Stimulated activated CD4-positive, alpha-beta T cell treated with anti-CD3 and anti-CD28 coated beads, TNF-alpha, amount 100 ng/mL, for 24 hours (primary cell): ENCODE results near the gene RFNG.

ENCODE experiments used
- DNase-seq, 3 experiments: peaks; one replicate each; pipeline ENCODE4 v3.0.0-alpha.2; 2020; ENCODE audit warnings: low read depth in 3 of 3

Gene RFNG

DNA sequence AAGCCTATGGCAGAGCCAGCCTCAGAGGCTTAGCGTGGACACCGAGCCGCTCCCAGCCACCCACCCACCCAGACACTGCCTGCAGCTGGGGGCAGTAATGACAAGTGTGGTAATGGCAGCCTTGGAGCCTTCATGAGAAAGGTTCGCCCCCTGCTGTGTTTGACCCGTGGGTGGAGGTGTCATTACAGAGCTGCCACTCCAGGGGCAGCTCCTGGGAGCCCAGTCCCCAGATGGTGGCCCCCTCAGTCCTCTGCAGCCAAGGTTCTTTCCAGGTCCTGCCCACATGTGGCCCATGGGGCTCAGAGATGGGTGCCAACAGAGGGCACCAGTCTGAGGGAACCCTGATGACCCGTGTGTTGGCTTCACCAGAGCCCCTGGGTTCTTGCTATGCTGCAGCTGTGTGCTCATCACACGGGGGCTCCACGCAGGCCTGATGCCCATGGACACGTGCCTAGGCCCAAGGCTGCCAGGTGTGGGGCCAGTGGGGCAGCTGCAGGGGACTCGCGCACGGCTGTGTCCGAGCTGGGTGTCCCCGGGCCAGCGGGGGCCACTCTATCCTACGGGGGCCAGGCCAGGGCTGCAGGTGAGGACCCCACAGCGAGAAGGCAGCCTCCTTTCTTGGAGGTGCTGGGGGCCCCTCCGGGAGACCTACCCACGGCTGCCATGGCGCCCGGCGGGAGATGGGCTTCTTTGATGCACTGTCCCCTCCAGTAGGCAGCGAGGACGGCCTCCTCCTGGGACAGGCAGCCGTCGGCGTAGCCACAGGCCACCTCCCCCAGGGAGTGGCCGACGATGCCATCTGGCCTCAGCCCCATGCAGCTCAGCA, 38.3 kb upstream of the RFNG start:
- no peak for DNase-seq

GRCh38 chr17:82088838-82089722, 37.5 kb upstream of the RFNG start:
- DNase-seq = no peak

GRCh38 chr17:82087961-82088837, 36.6 kb upstream of the RFNG start:
- no peak for DNase-seq

- no peak for DNase-seq
Observed at GRCh38 chr17:82086941-82087906, 35.6 kb upstream of the RFNG start.

GRCh38 chr17:82085931-82086764, 34.5 kb upstream of the RFNG start:
- no peak for DNase-seq

- DNase-seq = no peak
Observed at GRCh38 chr17:82085031-82085861, 33.6 kb upstream of the RFNG start.

GRCh38 chr17:82084373-82085030, 32.9 kb upstream of the RFNG start:
- no peak for DNase-seq

GRCh38 chr17:82083533-82084359, 32.1 kb upstream of the RFNG start:
- no peak for DNase-seq

DNA sequence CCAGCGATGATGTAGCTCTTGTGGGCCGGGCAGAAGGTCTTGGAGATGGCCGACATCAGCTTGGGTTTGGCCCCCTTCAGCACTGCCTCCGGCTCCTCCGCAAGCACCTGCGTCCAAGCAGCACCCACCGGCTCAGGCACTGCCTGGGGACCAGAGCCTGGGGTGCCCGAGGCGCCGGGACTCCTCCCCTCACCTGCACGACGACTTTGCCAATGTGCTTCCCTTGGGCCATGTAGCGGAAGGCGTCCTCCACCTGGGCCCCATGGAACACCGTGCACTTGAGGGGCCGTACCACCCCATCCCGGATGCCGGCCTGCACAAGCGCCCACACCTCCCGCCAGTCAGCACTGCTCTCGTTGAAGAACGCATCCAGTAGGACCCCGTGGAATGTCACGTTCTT, 31.4 kb upstream of the RFNG start:
- no peak for DNase-seq

- no peak for DNase-seq
Observed at GRCh38 chr17:82082456-82082855, 30.8 kb upstream of the RFNG start.

DNA sequence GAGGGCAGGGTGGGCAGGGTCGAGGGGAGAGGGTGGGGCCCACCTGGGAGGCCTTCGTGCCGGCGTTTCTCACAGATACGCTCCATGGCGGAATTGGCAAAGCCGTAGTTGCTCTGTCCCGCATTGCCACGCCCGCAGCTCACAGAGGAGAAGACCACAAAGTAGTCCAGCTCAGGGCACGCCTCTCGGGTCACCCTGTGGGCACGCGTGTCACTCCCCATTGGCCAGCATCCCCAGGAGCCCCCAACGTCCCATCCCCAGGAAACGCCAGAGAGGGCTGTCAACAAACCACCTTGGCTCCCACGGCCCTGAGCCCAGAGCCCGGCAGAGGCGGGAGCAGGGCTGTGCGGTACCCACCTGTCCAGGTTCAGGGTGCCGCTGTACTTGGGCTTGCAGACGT, 30.4 kb upstream of the RFNG start:
- DNase-seq = no peak

DNA sequence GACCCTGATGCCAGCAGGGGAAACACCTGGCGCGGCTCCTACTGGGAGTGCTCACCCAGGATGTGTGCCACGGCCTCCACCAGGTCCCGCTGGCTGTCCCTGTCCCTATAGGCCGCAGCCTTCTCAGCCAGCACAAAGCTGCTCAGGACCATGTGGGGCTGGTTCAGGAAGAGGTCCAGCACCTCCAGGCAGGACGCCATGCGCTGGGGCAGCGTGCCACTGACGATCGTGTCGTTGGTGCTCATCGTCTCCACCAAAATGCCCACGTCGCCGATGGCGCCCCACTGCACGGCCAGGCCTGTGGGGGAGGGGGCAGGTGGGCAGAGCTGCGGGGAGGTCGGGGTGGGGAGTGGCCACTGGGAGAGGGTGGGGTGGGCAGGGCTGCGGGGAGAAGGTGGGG, 29.9 kb upstream of the RFNG start:
- no peak for DNase-seq

- no peak for DNase-seq
Observed at GRCh38 chr17:82080789-82081464, 29.3 kb upstream of the RFNG start.

DNA sequence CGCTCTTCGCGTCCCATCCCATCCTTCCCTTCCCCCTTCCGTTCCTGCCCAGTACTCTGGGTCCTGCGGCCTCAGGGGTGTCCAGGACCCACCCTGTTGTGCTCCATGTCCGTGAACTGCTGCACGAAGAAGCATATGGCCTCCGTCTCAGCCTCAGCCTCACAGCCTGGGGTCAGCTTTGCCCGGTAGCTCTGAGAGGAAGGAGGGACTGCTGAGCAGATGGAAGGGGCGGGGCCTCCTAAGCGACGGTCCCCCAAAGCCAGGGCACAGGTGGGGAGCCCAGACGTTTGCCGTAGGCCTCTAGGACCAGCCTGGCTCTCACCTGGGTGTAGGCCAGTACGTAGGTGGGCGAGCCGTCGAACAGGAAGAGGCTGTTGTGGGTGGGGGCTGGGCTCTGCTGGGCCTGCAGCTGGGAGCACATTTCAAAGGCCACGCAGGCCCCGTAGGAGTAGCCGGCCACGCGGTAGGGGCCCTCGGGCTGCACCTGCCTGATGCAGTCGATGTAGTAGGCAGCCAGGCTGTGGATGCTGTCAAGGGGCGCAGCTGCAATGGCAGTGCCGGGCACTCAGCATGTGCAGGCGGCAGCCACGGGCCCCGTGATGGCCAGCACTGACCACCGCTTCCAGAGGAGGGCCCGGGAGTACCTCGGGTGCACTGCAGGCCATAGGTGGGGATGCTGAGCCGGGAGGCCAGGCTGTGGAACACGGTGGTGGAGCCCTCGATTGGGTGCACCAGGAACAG, 28.6 kb upstream of the RFNG start:
- no peak for DNase-seq

- no peak for DNase-seq
Observed at GRCh38 chr17:82079001-82079677, 27.5 kb upstream of the RFNG start.

DNA sequence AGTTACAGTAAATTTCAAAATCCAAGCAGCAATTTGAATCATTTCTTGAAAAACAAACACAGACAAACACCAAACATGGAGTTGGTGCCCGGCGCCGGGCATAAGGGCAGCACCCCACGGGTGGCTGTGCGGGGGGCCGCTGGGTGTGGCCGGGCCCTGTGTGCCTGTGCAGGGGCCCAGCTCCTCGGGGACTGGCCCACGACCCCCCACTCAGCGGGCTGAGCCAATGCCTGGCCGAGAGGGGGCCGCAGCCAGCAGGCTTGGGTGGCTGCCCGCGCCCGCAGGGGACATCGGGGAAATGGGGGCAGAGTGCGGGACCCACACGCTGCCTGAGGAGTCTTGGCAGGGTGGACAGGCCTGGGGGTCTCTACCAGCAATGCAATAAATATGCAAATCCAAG, 26.8 kb upstream of the RFNG start:
- no peak for DNase-seq
